GM21529 (cell line): ENCODE results near the gene ULK2.
"Not testable (repeated sequence)": the region's sequence is repeated elsewhere in the genome, so short reads cannot be mapped to it uniquely, and the experiment has no call there.

Experiments used
- ATAC-seq: cut with Tn5 transposase; IDR thresholded peaks from one replicate; pipeline ENCODE4 v1.9.1; 2021; ENCODE audit not compliant: unreplicated experiment

The ULK2 gene

DNA sequence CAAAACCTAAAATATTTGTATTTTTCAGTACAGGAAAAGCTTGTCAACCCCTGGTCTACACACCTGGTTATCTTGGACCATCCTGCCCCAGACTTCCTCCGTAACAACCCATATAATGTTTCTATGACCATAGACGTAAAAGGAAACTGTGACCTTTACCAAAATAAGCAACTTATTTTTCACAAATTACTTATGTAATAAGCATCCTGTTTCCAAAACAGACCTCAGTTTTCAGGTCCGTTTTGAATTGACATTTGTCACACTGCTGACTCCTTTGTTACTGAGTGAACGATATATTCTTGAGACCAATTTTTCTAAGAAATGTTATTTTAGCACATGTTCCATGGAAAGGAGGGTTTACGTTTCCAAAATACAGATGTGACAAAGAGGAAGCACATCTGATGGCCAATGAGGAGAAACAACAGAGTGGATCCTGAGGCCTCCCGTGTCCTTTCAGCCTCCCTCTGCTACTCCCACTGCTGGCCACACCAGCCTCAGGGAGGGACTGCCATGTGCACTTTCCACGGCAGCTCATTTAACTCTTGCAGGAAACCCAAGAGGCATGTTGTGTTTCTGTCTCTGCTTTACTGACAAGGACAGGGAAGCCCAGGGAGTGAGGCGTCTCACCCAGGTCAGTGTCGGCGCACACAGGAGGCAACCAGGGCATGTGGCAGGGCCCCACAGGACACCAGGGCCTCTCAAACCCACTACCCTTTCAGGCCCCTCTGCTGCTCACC, 99.5 kb downstream of the ULK2 start:
- no peak for ATAC-seq

DNA sequence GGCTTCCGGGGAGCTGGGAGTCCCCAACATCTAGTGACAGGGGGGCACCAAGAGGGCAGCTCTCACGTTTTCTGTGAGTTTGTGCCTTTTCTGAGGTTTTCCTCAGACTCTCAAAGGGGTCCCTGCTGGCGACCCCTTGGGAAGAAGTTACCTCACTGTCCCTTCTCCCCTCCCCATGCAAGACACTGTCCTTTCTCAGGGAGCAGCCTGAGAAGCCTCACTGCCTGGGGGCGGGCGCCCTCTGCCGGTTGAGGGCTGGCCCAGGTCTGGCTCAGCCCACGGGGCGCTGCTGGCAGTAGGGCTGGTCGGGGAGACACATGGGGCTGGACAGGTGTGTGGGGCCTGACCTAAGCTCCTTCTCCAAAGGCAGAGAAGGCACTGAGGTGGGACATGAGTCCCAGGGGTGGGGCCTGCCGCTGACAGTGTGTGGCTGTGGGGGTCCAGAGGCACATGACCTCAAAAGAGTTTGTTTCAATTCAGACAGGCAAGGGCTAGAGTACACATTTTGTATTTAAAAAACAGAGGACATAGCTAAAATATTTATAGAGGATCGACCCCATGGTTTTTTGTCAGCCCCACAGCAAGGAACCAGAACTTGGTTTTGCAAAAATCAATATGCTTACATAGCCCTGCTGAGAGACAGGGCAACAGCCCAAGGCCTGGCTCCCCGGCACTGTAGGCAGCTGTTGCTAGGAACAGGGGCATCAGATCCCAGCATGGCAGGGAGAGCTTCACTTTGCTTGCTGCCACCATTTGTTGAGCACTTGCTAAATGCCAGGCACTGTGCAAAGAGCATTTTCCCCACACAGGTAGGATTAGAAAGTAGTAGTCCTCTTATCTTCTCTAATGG, 101.1 kb downstream of the ULK2 start:
- peak; percentile 66 for ATAC-seq

DNA sequence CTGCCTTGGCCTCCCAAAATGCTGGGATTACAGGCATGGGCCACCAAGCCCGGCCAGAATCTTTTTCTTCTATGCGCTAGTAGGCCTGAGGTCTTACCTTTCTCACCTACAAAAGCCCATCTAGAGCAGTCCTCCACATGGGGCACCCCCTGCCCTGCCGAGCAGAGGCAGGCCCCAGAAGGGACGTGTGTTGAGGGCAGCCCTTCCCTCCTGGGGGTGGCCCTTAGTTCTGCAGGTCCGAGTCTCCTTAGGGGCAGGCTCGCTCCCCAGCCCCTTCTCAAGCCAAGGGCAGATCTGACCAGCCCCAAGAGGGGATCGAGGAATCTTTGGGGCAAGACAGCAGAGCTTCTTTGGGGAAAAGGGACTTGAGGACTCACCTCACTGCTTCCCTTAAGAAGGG, 101.7 kb downstream of the ULK2 start:
- no peak for ATAC-seq

DNA sequence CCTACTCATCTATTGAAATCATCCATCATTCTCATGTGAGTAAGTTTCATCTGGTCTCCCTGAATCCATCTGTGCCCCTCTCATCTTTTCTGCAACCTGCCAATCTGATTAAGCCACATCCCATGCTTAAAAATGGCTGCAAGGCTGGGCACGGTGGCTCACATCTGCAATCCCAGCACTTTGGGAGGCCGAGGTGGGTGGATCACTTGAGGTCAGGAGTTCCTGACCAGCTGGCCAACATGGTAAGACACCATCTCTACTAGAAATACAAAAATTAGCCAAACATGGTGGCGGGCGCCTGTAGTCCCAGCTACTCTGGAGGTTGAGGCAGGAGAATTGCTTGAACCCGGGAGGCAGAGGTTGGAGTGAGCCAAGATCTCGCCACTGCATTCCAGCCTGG, 103.7 kb downstream of the ULK2 start:
- ATAC-seq, result not testable (repeated sequence)

DNA sequence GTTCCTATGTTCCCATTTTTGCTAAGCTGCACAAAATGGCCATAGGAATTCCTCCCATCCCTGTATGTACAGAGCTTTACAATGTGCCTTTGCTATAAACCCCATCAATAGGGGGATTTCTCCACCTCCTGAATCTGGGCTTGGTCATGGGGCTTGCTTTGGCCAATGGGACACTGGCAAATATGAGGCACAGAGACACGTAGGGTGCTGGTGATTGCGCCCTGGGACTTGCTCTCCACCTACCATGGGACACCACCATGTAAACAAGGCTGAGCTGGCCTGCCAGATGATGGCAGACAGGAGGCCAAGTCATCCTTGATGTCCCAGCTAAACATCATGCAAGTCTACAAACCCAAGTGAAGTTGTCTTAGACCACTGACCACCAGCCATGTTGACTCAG, 104.3 kb downstream of the ULK2 start:
- ATAC-seq, result no peak

DNA sequence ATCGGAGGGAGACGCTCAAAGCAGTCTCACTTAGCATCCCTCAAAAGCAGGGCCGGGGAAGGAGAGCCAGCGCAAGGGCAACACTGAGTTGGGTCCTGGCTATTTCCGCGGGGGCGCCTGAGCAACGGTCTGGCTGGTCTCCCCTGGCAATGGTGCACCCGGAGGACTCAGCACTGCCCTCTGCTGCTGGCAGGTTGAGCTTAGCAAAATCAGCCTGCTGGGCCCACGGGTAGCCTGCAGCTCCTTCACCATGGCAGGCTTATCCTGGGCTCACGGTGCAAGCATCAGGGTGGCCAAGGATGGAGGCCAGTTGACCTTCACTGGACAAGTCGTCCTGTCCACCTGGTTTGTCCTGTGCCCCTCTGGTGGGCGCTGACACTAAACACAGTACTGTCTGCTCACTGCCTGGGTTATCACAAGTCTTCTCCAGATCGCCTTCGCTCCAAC, 105.2 kb downstream of the ULK2 start:
- ATAC-seq, result peak; percentile 54

DNA sequence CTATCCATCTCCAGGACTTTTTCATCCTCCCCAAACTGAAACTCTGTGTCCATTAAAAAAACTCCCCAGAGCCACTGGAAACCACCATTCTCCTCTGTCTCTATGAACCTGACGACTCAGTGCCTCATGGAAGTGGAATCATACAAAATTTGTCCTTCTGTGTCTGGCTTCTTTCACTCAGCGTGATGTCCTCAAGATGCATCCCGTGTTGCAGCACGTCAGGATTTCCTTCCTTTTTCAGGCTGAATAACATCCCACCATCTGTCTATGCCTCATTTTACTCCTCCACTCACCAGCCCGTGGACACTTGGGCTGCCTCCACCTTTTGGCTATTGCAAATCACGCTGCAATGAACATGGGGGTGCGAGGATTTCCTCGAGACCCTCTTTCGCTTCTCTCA, 107.0 kb downstream of the ULK2 start:
- no peak for ATAC-seq

DNA sequence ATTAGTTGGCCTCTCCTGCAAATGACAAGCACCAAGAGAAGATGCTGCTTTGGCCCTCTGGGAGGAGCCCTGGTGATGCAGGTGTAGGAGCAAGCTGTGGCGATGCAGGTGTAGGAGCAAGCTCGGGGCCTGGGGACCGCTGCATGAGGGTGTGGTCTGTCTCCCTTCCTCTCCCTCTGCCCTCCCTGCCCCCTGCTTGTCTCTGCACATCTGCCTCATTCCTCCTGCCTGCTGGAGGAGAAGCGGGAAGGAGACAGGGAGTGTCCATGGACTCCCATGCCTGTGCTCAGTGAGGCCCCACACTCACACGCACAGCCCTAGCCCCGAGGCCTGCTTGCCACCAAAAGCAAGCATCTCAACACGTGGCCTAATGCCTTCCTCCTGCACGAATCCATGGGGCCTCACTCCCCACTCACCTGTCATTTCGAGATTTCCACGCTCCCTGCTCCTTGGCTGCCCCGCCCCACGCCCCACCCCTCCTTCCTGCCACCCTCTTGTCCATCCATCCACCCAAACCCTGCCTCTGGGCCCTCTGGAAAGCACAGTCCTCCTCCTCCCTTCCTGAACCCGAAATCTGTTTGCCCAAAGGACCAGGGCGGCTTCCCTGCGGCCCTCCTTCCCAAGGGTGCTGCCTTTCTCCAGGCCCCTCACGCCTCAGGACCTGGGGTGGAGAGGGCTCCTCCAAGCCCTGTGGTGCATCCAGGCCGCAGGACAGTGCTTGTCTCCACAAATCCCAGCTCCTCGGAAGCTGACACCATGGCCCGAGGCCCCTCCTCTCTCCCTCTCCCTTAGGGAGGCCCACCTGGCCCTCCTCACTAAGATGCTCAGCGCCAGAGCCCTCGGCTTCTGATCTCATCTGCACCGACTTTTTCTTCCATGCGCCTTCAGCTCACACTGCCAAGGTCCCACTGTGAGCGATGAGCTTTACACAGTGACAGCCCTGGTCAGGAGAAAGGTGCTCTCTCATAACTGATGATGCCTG, 107.9 kb downstream of the ULK2 start:
- ATAC-seq, result no peak

DNA sequence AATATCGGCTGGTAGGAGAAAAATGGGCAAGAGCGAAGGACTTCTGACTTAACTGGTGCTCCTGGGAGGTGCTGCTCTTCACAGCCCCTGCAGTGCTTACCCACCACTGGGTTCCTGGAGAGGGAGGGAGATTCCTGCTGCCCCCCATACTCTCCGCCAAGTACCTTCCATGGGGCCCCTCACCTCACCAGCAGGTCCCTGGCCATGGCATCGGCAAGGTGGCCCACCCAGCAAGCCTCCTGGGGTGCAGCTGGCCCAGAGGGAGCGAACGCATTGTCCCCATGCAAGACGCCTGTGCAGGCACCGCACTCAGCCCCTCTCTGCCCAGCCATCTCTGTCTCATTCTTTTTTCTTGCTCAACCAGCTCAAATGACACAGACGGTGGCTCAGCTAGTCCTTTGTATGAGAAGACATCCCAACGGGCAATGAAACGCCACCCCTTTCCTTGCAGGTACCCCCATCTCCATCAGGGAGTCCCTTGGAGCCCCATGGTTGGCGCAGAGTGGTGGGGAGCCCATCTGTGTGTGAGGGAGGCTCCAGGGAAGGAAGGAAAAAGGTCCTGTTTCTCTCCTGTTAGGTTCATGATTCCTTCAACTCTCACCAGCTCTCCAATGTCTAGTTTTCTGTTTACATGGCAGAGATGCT, 110.1 kb downstream of the ULK2 start:
- ATAC-seq, result no peak

DNA sequence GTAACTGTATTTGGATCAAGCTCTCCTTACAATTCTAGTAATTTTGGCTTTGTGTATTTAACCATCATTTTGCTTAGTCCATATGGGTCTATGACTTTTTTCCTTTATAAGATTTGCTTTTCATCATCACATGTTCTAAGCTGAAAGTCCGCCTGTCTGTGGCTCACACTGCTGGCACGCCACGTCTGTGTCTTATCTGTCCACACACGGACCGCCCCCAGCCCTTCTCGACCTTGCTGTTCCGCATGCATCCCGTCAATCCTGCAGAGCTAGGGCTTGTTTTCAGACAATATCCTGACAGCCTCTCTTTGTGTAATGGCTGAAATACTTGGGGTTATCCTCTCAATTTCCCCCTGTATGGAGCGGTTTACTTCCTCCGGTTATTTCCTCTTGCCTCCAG, 111.2 kb downstream of the ULK2 start:
- ATAC-seq, result no peak

DNA sequence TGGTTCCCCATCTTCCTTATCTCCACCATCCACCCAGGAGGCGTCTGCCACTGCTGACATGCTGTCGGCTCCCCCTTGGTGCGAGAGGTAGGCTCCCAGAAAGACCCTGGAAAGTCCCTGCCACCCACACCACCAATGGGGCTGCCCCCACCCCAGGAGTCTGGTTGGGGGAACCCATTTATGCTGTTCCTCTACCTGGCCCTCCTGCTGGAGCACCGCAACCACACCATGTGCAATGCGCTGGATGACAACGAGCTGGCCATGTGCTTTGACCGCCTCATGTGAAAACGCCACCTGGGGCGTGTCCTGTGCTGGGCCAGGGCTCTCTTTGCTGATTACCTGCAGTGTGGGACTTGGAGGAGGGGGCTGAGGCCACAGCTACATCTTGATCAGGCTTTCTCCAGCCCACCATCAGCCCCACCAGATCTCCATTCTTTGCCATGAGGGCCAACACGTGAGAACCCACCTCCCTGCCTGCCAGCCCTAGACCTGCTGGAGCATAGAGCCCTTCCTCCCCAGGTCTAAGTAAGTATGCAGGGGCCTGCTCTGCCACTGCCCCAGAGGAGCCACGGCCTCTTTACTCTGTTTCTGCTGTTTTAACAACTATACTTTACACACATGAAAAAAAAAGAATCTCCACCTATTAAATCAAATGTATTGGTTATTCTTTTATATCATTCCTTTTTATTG, 111.8 kb downstream of the ULK2 start:
- no peak for ATAC-seq

DNA sequence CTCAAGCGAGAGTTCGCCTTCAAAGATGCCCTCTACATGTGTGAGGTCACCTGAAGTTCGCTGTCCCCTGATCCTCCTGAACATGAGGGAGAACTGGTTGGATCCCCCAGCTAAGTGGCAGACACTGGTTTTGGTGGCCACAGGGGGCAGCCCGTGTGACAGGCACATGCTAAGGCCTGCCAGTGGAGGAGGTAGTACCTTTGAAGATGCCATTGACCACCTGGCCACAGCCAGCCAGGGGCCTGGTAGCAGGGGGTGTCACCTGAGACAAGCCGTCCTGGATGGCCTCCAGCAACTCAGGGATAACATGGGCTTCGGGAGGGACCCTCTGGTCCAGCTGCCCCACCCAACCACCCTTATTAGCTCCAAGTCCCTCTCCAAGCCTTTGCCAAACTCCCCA, 112.3 kb downstream of the ULK2 start:
- ATAC-seq, result no peak

DNA sequence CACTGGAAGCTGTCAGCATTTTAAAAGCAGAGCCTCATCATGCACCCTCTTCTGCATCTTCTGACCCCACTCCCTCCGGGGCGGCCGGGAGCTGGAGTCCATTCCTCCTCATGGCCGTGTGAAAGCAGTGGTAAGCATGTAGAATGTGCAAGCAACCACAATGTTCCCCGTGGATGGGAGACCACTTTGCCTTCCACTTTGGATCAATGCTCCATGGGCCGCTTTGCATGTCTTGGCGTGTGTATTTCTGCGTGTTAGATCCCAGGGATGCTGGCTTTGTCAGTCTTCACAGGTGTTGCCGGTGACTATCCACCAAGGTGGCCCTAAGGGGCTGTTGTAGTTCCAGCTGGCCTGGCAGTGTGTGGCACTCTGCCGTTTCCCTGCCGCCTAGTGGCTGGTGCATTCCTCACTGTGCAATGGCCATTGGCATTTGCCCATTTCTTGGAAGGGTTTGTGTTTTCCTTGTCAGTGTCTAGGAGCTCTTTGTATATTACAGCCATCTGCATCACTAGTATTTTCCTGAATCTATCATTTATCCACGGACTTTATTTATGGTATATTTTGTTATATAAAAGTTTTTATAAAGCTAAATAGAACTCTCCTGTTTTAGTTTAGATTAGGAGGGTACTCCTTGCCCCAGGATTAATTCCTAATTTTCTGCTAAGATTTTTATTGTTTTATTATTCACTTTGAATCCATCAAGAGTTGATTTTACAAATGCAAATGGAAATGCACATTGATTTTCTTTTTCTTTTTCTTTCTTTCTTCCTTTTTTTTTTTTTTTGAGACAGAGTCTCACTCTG, 113.9 kb downstream of the ULK2 start:
- ATAC-seq, result no peak

DNA sequence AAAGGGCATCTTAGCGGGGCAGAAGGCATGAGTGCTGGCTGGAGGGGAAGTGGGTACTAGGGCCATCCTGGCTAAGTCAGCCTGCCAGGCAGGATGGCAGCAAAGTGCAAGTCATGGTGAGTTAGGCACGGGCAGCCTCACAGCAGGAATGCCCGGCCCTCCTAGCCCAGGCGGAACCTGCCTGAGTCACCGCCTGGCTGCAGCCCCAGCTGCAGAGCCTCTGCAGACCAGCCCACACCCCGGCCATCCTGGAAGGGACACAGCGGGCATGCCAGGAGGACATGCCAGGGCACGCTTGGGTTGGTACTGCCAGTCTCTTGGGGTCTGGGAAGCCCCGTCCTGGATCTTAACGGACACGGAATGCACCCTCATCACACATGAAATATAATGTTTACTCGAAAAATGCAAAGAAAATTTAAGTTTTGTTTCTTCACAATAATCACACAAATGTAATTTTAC, 114.7 kb downstream of the ULK2 start:
- ATAC-seq, result no peak

DNA sequence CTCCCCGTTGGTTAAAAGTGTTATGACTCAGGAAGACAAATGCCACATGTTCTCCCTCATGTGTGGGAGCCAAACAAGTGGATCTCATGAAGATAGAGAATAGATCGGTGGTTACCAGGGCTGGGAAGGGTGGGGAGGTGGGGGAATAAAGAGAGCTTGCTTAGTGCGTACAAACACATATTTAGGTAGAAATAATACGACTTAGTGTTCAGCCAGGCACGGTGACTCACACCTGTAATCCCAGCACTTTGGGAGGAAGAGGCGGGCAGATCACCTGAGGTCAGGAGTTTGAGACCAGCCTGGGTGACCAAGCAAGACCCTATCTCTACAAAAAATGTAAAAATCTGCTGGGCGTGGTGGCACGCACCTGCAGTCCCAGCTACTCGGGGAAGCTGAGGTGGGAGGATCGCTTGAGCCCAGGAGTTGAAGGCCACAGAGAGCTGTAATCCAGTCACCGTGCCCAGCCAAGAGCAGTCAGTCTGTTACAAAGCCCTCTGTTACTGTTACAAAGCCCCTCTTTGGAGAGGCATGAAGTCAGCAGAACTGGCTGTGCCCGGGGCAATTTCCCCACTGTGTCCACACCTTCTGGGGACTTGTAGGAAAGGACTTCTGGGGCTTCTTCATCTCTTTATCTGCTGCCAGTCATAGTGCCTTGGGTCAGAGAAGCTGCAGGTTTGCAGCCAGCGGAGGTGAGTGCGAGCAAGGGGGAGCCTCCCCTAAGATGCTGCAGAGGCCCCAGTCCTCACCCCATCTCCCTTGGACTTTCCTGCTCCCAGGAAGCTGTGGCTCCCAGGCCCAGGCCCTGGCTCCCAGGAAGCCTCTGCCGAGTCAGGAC, 115.3 kb downstream of the ULK2 start:
- ATAC-seq, result no peak

DNA sequence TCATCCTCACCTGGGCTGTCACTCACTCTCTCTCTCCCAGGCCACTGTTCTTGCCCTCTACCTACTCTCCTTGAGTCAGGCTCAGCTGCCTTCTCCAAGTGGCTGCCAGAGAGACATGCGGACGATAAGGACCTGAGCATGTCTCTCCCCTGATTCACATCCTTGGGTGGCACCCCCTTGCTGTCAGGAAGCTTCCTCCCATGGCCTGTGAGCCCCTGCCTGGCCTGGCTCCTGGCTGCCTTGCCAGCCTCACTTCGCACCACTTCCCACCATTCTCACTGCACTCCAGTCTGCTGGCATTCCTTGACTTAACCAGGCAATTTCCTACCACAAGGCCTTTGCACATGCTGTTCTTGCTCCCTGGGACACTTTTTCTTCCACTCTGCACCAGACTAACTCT, 116.9 kb downstream of the ULK2 start:
- no peak for ATAC-seq

DNA sequence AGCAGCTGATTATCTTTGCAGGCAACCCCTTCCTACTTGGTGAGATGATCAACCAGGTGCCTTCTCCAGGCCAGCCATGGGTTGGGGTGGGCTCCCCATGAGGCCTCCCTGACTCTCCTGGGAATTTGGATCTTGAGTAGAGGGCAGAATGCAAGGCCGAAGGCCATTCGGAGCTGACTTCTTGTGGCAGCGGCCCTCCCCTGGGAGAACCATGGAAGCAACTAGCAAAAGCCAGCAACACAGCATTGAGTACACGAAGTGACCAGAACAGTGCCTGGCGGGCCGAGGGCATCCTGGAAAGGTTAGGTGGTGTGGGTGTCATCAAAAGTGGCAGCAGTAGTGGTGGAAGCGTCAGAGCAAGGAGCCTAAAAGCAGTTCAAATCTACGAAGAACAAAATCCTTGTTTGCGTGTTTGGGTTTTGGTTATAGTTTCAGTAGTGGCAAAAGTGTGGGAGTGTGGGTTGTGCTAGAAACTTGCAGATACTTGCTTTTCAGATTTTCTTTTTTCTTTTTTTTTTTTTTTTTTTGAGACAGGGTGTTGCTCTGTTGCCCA, 117.6 kb downstream of the ULK2 start:
- no peak for ATAC-seq

DNA sequence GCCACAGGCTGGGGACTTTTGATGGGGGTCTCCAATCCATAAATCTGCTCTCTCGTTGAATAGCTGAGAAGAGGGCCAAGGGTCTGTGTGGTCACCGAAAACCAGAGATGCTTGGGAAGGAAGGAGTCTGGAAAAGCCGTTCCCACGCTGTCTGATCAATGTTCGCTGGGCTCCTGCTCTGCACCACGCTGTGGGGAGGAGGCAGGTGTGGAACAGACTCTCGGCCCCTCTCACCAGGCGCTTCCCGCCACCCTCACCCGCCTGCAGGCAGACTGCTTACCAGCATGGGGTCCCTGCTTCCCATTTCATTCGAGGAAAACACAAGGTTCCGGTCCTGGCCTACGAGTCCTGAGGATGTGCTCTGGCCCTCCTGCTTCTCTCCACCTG, 118.9 kb downstream of the ULK2 start:
- ATAC-seq, result no peak
